ENCODE results near the gene MAP3K1. TPM values are rescaled to one million over a fixed set of nuclear protein-coding genes. Genes with fewer than 3 reads are reported as not detected.
A peak's percentile ranks its signal among the peaks of the same experiment; 100 is the strongest.

The MAP3K1 gene
- total RNA-seq, 3 donors from 2014 or later = 11.1 to 12.2 (median 11.5) TPM

DNA sequence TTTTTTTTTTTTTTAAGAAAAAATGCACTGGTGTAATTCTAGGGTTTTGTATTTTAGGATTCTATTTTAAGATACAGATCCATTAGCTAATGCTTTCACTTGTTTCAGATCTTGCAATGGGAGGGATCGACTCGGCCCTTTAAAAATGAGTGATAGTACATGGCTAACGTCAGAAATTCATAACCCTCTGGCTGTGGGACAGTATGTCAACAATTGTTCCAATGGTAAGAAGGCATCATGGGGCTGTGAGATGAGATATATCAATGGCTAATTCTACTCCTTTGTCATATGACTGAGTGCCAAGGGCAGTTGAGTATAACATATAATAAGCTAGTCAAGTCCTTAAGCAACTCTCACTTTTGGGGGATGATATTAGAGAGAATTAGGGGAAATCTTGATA is 98.4 kb downstream of the MAP3K1 start:
- H3K4me3 ChIP-seq = no peak overlapping the region
- no peaks in the 10 kb centered on the region for H3K36me3 ChIP-seq (ENCODE audit: low read depth)
- TF ChIP-seq, protein P1, sequence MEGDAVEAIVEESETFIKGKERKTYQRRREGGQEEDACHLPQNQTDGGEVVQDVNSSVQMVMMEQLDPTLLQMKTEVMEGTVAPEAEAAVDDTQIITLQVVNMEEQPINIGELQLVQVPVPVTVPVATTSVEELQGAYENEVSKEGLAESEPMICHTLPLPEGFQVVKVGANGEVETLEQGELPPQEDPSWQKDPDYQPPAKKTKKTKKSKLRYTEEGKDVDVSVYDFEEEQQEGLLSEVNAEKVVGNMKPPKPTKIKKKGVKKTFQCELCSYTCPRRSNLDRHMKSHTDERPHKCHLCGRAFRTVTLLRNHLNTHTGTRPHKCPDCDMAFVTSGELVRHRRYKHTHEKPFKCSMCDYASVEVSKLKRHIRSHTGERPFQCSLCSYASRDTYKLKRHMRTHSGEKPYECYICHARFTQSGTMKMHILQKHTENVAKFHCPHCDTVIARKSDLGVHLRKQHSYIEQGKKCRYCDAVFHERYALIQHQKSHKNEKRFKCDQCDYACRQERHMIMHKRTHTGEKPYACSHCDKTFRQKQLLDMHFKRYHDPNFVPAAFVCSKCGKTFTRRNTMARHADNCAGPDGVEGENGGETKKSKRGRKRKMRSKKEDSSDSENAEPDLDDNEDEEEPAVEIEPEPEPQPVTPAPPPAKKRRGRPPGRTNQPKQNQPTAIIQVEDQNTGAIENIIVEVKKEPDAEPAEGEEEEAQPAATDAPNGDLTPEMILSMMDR (IDR thresholded peaks at IDR 0.05) = no peak
- no peaks in the 10 kb centered on the region for H3K9me3 ChIP-seq
- H3K4me1 ChIP-seq (ENCODE audit: low read depth) = peaks cover under 1% of the 10 kb centered on the region
- intact Hi-C loops (cut with DNase I, micrococcal nuclease) = no loop called here
- ATAC-seq (no peak), DNase-seq (no peak)

DNA sequence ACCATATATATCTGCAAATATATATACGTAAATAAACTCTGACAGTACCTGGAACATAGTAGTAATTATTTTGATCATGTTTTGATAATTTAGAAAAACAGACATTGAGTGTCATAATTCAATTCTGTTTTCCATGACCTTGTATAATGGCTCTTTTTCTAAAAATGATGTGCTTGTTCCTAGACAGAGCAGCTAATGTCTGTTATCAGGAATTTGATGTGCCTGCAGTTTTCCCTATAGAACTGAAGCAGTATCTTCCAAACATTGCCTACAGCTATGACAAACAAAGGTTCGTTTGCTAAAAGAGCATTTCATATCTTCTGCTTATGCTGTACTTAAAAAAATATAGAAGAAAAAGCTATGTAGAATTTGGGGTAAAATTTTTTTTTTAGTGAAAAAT is 99.3 kb downstream of the MAP3K1 start:
- H3K36me3 ChIP-seq (ENCODE audit: low read depth) = no peaks in the 10 kb centered on the region
- ATAC-seq = no peak
- no peak overlapping the region for H3K4me3 ChIP-seq
- no peaks in the 10 kb centered on the region for H3K4me1 ChIP-seq (ENCODE audit: low read depth)
- no peaks in the 10 kb centered on the region for H3K9me3 ChIP-seq
- intact Hi-C loops (cut with DNase I, micrococcal nuclease) = no loop called here
- no peak for DNase-seq
- TF ChIP-seq, protein P1 (IDR thresholded peaks at IDR 0.05) = no peak

DNA sequence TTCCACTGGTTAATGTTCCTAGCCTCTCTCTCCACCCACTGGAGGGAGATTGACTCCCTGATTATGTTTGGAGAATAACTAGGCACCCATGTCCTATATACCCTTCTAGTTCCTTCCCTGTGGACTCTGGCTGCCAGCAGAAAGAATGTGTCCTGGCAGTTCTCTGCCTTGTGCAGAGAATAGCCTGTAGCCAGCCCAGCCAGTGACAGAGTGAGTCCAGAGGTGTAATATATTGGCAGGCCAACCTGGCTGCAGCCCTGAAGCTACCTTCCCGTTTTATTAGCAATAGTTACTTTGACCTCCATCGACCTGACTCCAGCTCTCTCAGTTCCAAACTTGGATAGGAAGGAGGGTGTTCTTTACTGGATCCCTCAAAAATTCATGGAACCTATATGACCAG is 102.2 kb downstream of the MAP3K1 start:
- intact Hi-C loops (cut with DNase I, micrococcal nuclease) = no loop called here
- no peaks in the 10 kb centered on the region for H3K9me3 ChIP-seq
- no peak overlapping the region for H3K4me3 ChIP-seq
- no peaks in the 10 kb centered on the region for H3K4me1 ChIP-seq (ENCODE audit: low read depth)
- no peak for DNase-seq
- peak; percentile 70 for ATAC-seq
- no peaks in the 10 kb centered on the region for H3K36me3 ChIP-seq (ENCODE audit: low read depth)
- TF ChIP-seq, protein P1 (IDR thresholded peaks at IDR 0.05) = no peak

DNA sequence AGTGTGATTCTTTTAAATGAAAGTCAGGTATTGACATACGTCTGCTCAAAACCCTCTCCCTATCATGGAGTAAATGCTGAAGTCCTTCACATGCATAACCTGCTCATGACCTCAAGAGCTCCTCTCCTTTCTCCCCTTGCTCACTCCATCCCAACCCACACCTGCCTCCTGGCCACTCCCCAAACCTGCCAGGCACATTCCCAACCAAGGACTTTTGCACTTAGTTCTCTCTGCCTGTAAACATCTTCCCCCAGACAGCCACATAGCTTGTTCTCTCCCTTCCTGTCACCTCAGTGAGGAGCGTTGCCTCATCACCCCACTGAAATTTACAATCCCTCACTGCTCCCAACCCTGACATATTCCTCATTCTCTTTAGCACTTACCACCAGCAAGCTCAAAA is 102.7 kb downstream of the MAP3K1 start:
- ATAC-seq (peak; percentile 91), DNase-seq (peak in 2 of 3 donors; percentile 27 to 43)
- TF ChIP-seq, protein P1 (IDR thresholded peaks at IDR 0.05) = no peak
- intact Hi-C loops (cut with DNase I, micrococcal nuclease) = no loop called here
- H3K4me1 ChIP-seq (ENCODE audit: low read depth) = no peaks in the 10 kb centered on the region
- no peak overlapping the region for H3K4me3 ChIP-seq
- H3K9me3 ChIP-seq = no peaks in the 10 kb centered on the region
- no peaks in the 10 kb centered on the region for H3K36me3 ChIP-seq (ENCODE audit: low read depth)

DNA sequence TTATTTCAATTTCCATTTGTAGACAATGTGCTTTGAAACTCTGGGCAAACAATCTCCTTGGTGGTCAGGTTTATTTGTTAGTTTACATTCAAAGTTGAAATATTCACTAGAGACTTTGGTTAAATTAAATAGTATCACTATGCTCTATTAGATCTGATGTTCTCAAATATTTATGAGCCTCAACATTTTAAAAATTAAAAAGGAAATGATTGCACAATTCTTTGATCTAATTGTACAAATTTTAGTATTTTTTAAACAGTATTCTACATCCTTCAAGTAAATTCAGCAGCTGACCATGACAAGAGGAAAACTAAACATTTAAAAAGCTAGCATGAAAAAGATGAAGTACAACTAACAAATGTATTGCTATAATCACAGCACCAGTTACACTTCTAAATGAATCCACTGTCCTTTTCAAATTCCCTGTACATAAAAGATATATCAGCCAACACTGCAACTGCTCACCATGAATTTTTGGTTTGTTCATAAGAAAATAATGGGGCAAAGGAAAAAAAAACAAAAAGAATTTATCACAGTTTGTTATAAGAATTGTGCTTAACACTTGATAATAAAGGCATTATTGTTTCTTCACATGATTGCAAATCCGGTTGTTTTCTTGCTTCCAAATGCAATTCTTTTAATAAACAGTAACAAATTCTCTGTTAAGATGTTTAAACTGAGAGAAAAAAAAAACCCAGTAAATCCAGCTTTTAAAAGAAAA is 104.8 kb downstream of the MAP3K1 start:
- DNase-seq (no peak), ATAC-seq (no peak)
- Histone ChIP-seq H3K4me1 (ENCODE audit: low read depth) (no peaks in the 10 kb centered on the region), H3K4me3 (no peak overlapping the region), H3K36me3 (ENCODE audit: low read depth) (no peaks in the 10 kb centered on the region), H3K9me3 (no peaks in the 10 kb centered on the region)
- TF ChIP-seq, protein P1 (IDR thresholded peaks at IDR 0.05) = no peak
- intact Hi-C loops (cut with DNase I, micrococcal nuclease) = no loop called here
